SK-N-DZ (cell line): ENCODE measurements around the gene KRT26.
"Not testable (repeated sequence)": the region's sequence is repeated elsewhere in the genome, so short reads cannot be mapped to it uniquely, and the experiment has no call there.

Experiments used
- DNase-seq: peaks from one replicate; pipeline ENCODE4 v3.0.0-alpha.2; 2015; ENCODE audit warnings: low spot score

The KRT26 gene

DNA sequence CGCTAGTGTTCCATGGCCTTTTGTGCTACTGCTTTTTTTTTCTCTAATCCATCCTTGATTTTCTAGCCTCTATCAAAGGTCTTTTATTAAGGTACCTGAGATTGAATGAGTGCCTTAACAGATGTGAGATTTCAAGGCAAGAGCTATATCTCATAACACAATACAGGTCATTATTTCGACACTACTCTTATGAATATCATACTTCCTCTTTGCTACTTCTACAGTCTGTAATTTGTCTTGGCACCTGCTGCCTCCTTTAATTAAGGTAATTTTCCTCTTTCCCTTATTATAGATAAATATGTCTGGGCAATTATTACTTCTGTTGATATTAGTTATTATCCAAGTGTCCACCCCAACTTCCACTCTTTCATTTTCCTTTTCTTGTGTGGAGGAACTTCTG is 22.5 kb upstream of the KRT26 start:
- DNase-seq, result no peak

DNA sequence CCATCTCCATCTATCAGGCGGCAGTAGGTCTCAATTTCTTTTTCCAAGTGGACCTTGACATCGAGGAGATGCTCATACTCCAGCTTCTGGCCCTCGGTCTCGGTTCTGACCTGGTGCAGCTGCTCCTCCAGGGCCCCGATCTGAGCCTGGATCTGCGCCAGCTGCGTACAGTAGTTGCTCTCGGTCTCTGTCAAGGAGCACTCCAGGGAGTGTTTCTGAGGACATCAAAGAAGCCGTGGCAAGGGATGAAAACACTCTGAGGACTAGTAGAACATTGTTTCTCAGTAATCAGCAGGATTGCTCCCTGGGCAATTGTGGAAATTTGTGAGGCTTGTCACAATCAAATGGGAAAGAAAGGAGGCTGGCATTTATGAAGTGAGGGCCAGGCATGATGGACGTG is 21.8 kb upstream of the KRT26 start:
- no peak for DNase-seq

DNA sequence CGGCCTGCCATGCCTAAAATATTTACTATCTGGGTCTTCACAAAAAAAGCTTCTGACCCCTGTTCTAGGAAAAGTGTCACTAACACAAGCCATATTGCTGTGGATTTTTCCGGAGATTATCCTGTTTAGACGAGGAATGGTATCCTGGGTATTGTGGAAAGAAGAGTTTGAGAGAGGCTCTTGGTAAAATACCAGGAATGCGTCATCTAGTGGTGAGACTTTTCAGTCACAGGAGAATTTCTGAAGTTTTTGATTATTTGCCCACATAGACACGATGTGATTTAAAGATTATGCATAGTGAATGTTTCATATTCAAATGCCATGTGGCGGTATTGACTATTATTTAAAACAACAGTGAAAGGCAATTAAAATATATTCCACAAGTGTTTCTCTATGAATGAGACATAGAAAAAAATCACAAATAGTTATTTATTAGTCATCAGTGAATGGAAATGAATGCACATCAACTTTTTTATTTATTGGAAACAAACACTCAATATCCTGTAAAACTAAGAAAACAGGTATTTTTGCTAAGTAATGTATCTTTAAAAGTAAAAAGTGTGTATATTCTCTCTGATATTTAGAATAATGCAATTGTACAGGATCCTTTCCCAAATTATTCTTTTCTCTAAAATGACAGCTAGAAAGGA is 19.9 kb upstream of the KRT26 start:
- peak; percentile 19 for DNase-seq

DNA sequence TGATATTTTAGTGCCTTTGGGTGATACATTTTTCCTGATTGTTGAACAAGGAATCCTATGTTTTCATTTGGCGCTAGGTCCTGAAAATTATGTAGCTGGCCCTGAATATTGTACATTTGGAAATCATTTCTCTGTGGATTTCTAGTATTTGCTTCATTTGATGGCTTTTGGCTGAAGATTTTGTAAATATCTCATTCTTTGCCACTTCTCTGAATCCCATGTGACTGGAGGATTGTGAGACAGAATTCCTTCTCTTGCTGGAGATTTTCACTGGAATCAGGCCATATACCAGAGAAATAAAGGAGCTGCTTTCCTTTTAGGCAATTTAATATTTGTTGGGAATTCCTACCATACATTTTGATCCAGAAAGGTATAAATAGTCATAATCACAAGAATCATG is 19.1 kb upstream of the KRT26 start:
- DNase-seq, result no peak

DNA sequence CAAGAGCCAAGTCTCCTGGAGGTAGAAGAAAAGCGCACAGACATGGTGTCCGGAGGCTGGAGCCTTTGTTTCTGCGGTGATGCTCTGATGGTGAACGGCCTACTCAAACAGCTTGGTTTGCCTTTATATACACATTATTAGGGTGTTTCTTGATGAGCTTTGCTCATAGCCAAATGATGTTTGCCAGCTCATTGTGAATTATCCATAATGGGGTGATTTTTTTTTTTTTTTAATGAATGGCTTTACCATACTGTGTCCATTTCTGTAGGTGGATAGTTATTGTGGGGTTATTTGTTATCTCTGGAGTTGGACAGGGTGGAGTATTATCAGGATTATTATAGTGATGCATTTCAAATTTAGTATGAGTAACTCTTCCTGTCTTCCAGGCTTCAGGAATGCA is 10.4 kb upstream of the KRT26 start, which contains the start of gene KRT27:
TSS of gene KRT27 (minus strand) at position 101 of the 400 bp plus-strand sequence. CDS start at position 44, 57 bp downstream.
- DNase-seq, result no peak

DNA sequence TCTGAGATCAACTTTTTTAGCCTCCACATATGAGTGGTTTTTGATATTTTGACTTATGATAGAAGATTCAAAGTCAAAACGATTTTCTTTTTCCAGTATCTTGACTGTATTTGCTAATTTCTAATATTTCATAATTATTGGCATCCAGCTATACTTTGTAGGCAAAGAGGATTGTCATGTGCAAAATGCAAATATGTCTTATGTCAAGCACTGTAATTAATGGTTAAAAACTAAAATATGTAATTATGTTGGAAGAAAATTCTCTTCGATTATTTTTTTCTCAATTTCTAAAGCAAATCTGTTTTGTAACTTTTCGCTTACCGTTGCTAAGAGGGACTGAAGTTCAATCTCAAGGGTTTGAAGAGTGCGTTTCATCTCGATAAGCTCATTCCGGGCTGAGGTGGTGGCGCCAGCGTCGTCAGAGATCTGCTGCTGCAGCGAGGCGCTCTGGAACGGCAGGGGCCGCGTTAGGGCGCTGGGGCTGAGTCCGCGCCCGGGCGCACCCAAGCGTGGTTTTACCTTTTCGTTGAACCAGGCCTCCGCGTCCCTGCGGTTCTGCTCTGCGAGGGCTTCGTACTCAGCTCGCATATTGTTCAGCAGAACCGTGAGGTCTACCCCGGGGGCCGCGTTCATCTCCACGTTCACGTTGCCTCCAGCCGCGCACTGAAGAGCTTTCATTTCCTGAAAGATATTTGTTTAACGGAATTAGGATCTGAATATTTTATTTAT is 7.3 kb upstream of the KRT26 start:
- DNase-seq, result no peak

DNA sequence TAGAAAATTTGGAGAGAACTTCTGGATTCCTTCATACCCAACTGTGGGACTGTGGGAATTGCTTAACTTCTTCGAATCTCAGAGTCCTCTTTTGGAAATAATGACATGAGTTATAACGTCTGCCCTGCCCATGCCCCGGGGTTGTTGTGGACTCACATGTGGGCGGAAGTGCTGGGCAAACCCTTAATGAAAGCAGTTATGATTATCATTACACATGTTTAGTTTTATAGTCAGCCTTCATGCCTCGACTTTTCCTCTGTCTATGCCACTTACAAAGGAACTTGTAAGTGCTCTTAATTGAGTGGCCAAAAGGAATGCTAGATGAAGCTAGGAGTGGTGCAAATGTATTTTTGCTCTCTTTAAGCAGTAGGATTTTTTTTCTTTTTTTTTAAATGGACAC is 6.5 kb upstream of the KRT26 start:
- DNase-seq, result no peak

DNA sequence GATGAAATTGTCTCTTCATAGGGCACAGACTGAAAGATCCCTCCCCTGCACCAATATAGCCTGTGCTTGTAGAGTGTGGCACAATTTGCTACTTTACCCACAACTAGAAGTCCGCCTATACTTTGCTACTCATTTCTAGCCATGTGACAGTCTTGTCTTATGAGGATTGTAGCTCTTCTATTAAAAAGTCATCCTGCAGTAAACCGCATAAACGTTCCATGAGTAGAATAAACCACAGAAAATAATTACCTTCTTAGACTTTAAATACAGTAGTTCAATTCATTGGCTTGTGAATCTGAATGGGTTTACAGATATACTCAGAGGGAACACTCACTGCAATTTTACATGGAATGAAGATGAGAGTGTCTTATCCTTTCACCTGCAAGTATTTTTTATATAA is 6.0 kb upstream of the KRT26 start:
- no peak for DNase-seq

DNA sequence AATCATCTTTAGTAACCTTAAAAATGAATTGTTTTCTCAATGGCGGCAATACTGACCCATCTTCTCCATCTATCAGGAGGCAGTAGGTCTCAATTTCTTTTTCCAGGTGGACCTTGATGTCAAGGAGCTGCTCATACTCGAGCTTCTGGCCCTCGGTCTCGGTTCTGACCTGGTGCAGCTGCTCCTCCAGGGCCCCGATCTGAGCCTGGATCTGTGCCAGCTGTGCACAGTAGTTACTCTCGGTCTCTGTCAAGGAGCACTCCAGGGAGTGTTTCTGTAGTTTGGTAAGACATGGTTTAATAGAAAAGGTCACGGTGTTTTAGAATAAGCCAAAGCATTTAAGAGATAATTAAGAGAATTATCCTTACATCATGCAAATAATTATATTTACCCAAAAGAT is 5.5 kb upstream of the KRT26 start:
- no peak for DNase-seq

DNA sequence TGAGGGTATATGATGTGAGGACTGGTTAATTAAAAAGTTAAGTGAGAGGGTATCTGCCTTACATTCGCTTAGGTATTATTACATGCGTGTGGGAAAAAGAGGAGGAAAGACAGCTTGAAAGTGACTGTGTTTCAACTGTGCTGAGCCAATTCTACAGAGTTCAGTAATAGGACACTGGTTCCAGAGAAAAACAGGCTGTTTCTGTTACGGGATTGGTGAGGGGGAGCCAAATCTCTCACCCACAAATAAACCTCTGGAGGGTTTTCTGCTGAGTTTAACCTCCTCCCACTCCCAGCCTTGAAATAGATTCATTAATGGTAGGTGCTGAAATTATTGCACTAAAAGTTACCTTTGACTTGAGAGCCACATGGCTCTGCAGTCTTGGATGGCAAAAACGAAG is 3.9 kb upstream of the KRT26 start:
- no peak for DNase-seq

DNA sequence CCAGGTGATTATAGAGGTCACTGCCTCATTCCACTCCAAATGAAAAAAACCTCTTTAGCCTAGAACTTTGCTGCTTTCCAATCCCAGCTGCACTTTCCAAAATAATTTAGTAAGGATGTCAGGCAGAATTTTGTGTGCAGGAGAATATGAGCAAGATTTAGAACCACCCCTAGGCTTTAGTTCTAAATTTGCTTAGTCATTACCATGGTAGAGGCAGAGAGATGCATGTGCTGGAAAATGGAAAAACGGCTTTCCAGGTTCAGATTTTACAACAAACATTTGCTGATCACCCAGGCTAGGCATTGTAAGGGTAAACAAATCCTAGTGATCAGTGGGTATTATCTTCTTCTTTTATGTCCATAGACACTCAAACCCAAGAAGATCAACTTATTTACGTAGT is 6.3 kb downstream of the KRT26 start:
- DNase-seq, result no peak

DNA sequence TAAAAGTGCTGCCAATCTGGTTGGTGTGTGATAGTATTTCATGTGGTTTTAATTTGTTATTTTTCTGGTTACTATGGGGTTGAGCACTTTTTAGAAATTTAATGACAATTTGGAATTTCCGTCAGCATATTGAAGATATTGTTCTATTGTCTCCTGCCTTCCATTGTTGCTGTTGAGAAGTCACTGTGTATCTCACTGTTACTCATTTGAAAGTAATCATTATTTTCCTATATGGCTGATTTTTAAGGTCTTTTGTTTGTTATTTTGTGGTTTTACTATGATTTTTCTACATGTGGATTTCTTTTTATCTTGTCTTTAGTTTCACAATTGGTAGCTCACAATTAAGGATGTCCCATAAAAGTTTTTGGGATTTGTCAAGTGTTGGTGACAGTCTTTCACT is 8.2 kb downstream of the KRT26 start:
- no peak for DNase-seq

DNA sequence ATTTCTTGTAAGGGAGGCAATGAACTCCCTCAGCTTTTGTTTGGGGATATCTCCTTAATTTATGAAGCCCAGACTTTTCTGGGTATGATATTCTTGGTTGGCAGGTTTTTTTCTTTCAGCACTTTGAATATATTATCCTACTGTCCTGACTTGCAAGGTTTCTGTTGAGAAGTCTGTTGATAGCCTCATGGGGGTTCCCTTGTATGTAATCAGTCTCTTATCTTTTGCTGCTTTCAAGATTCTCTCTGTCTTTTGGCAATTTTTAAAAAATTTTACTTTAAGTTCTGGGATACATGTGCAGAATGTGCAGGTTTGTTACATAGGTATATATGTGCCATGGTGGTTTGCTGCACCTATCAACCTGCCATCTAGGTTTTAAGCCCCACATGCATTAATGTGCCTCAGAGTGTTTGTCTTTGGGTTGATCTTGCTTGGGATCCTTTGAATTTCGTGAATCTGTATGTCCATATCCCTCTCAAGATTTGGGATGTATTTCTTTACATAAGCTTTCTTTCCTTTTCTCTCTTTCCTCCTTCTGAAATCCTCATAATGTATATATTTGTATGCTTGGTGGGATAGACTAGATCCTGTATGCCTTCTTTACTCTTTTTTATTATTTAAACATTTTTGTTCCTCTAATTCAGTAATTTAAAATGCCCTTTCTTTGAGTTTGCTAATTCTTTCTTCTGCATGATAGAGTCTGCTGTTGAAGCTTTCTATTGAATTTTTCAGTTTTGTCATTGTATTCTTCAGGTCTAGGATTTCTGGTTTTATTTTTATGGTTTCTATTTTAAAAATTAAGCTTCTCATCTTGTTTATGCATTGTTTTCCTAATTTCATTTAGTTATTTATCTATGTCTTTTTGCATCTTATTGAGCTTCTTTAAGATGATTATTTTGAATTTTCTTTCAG is 11.6 kb downstream of the KRT26 start:
- no peak for DNase-seq

DNA sequence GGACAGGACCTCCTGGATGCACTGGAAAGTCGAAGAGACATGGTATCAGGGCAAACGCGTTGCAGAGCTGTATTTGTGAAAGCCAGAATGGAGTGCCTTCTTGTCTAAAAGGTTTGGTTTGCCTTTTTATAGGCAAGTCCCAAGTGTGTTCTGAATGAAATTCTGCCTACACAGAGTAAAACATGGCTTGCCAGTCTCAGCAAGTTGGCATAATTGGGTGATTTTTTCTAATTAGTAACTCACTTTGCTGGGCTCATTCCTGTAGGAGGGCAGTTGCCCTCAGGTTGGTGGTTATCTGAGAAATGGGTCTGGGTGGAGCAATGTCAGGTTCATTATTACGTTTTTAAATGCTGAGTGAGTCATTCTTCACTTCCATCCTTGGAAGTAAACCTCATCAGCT is 16.8 kb downstream of the KRT26 start, which contains the start of gene KRT25:
TSS of gene KRT25 (minus strand) at position 101 of the 400 bp plus-strand sequence. CDS start at position 41, 60 bp downstream.
- DNase-seq, result no peak

DNA sequence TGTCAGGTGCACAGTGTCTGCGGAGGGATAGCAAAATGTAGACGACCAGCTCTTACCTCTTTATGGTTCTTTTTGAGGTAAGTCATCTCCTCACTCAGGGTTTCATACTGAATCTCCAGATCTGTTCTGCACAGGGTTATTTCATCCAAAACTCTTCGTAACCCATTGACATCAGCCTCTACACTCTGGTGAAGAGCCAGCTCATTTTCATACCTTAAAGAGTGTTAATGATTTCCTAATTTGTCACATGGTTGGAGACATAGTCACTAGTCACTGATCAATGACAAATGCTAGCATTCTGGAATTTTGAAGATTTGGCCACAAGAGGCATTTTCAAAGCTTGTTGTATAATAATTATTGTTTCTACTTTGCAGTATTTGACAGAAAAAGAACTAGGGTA is 18.2 kb downstream of the KRT26 start:
- DNase-seq, result no peak

DNA sequence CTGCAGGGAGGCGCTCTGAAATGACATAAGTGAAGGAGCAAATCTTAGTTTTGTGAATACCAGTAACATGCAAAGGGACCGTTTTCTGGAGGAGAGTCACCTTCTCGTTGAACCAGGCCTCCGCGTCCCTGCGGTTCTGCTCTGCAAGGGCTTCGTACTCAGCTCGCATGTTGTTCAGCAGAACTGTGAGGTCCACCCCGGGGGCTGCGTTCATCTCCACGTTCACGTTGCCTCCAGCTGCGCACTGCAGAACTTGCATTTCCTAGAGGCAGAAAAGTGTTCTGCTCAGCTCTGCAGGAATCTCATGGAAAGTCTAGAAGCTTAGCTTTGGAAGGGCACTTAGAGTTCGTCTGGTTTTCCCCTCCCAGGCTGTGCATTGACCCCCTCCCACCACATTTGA is 20.9 kb downstream of the KRT26 start:
- no peak for DNase-seq

DNA sequence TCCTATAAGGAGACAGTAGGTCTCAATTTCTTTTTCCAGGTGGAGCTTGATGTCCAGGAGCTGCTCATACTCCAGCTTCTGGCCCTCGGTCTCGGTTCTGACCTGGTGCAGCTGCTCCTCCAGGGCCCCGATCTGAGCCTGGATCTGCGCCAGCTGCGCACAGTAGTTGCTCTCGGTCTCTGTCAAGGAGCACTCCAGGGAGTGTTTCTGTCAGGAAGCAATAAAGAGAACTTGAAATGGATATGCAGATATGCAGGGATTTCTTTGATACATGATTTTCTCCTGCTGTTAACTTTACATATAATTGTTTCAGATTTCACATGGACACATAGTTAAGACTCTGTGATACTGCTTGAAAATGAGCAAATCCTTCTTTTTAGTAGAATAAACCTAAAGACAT is 21.6 kb downstream of the KRT26 start:
- no peak for DNase-seq

DNA sequence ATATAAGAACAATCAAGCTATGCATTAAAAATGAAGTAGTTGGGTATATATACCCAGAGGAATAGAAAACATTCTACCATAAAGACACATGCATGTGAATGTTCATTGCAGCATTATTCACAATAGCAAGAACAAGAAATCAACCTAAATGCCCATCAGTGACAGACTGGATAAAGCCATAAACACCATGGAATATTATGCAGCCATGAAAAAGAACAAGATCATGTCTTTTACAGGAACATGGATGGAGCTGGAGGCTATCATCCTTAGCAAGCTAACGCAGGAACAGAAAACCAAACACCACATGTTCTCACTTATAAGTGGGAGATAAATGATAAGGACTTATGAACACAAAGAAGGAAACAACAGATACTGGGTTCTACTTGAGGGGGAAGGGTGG is 23.3 kb downstream of the KRT26 start:
- DNase-seq, result not testable (repeated sequence)

DNA sequence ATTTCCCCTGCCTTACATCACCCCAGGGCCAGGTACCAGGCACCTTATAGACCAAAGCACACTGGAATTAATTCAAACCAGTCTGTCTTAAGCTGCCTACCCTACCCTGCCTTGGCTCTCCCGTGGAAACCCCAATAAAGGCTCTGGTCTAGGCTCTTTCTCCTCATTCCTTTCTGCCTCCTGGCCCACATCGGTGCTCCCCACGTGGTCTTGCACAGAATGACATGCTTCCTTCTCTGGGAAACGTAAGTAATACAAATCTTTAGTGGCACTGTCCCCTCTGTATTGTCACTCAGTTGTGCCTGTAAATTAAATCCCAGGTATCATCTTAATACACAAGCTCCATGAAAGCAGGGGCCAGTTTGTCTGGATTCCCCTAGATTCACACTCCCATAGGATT is 33.4 kb downstream of the KRT26 start:
- no peak for DNase-seq

DNA sequence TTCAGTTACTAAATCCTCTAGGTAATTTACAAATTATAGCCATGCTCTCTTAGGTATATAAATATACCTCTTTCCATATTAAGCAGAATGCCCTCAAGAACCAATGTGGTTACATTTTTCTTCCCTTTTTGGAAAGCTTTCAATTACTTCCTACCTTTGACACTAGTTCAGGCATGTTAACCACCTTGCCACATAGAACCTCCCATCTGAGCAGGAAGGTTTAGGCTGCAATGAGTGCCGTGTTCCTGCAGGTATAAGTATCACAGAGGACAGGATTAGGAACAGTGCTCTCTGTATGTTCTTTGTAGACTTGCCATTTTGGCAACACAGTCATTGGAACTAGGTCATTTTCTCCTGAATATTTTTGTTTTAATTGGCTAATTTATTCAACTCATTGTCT is 37.0 kb downstream of the KRT26 start:
- no peak for DNase-seq

DNA sequence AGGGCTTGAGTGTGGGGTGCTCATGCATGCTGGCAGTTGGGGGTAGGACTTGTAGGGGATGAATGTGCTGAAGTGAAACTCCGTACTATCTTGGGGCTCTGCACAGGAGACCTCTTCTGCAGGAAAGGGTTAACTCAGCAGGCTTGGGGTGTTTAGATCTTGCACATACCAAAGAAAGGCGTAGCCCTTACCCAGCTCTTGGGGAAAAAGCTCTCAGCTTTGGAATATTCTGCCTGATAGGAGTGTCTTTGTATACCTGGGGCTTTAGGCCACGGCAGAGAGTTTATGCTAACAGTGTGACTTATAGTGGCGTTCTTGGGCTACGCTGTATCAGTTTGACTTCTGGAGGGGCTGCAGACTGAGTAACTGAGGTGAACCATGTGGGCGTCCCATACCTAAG is 38.0 kb downstream of the KRT26 start:
- DNase-seq, result no peak

DNA sequence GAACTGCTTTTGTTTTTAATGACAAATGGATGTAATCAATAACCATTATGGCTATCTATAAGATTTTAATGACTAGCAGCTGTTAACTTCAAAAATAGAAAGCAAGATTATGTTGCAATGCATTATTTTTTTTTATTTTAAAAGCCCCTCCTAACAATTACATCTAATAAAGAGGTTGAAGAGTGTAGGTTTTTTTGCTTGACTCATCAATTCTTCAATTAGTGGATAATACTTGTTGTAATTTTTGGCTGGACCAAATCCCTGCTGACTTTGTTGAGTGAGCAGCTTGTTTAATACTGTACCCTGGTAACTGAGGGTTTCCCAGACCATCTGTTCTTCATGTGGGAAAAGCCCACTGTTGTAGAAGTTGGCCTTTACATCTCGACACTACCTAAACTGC is 41.0 kb downstream of the KRT26 start:
- DNase-seq, result no peak
